ENCODE data around the gene MON1B. TPM values are rescaled to one million over a fixed set of nuclear protein-coding genes. Genes with fewer than 3 reads are reported as not detected.

Gene MON1B
- total RNA-seq, 1 experiment from 2014 or later = 49.1 TPM

DNA sequence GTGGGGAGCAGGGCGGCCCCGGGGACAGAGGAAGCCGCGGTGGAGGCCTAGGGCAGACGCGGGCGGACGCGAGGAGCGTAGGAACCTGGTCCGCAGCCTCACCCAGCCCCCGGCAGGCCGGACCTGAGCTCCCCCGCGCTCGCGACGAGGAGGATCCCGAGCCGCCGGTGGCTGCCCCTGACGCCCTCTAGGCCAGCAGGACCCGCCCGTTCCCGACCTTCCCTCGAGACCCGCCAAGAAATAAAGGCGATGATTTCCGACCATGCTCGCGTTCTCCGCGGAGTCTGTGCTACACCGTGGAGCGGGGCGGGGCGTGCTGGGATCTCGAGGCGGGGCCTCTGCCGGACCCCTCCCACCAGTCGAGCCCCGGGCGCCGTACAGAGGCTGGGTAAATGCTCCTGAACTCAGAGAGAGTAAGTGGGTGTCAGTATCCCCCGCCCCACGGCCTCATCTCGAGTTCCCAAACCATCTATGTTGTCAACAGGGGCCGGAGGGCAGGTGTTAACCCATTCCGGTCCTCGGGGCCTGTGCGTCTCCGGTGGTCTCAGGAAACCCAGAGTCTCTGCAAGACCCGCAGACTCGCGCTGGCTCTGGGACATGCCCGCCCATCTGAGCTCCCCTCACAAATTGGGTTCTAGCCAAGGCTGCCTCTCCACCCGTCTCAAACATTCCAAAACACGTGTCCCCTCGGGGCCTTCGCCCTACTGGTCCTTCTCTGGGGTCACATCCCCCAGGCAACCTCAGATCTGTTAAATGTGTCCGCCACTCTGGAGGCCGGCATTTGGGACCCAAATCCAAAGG is 22.0 kb downstream of the MON1B start (continued):
- TF ChIP-seq, protein P1, sequence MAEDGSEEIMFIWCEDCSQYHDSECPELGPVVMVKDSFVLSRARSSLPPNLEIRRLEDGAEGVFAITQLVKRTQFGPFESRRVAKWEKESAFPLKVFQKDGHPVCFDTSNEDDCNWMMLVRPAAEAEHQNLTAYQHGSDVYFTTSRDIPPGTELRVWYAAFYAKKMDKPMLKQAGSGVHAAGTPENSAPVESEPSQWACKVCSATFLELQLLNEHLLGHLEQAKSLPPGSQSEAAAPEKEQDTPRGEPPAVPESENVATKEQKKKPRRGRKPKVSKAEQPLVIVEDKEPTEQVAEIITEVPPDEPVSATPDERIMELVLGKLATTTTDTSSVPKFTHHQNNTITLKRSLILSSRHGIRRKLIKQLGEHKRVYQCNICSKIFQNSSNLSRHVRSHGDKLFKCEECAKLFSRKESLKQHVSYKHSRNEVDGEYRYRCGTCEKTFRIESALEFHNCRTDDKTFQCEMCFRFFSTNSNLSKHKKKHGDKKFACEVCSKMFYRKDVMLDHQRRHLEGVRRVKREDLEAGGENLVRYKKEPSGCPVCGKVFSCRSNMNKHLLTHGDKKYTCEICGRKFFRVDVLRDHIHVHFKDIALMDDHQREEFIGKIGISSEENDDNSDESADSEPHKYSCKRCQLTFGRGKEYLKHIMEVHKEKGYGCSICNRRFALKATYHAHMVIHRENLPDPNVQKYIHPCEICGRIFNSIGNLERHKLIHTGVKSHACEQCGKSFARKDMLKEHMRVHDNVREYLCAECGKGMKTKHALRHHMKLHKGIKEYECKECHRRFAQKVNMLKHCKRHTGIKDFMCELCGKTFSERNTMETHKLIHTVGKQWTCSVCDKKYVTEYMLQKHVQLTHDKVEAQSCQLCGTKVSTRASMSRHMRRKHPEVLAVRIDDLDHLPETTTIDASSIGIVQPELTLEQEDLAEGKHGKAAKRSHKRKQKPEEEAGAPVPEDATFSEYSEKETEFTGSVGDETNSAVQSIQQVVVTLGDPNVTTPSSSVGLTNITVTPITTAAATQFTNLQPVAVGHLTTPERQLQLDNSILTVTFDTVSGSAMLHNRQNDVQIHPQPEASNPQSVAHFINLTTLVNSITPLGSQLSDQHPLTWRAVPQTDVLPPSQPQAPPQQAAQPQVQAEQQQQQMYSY (CRISPR knock-in tag; IDR thresholded peaks at IDR 0.05) = no peak
- TF ChIP-seq, protein P2, sequence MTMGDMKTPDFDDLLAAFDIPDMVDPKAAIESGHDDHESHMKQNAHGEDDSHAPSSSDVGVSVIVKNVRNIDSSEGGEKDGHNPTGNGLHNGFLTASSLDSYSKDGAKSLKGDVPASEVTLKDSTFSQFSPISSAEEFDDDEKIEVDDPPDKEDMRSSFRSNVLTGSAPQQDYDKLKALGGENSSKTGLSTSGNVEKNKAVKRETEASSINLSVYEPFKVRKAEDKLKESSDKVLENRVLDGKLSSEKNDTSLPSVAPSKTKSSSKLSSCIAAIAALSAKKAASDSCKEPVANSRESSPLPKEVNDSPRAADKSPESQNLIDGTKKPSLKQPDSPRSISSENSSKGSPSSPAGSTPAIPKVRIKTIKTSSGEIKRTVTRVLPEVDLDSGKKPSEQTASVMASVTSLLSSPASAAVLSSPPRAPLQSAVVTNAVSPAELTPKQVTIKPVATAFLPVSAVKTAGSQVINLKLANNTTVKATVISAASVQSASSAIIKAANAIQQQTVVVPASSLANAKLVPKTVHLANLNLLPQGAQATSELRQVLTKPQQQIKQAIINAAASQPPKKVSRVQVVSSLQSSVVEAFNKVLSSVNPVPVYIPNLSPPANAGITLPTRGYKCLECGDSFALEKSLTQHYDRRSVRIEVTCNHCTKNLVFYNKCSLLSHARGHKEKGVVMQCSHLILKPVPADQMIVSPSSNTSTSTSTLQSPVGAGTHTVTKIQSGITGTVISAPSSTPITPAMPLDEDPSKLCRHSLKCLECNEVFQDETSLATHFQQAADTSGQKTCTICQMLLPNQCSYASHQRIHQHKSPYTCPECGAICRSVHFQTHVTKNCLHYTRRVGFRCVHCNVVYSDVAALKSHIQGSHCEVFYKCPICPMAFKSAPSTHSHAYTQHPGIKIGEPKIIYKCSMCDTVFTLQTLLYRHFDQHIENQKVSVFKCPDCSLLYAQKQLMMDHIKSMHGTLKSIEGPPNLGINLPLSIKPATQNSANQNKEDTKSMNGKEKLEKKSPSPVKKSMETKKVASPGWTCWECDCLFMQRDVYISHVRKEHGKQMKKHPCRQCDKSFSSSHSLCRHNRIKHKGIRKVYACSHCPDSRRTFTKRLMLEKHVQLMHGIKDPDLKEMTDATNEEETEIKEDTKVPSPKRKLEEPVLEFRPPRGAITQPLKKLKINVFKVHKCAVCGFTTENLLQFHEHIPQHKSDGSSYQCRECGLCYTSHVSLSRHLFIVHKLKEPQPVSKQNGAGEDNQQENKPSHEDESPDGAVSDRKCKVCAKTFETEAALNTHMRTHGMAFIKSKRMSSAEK (CRISPR knock-in tag; IDR thresholded peaks at IDR 0.05; ENCODE audit: borderline replicate concordance) = no peak
- no peak for TF ChIP-seq SMAD4 (CRISPR knock-in tag; IDR thresholded peaks at IDR 0.05)
- no peak for TF ChIP-seq CREM (CRISPR knock-in tag; IDR thresholded peaks at IDR 0.05)
- no peak for TF ChIP-seq GRHL2 (CRISPR knock-in tag; IDR thresholded peaks at IDR 0.05; ENCODE audit: insufficient replicate concordance, severe bottlenecking)
- no peak for TF ChIP-seq RELA (CRISPR knock-in tag; IDR thresholded peaks at IDR 0.05; ENCODE audit: borderline replicate concordance)
- no peak; the same call in 1 of the 2 replicates for TF ChIP-seq TEAD1 (CRISPR knock-in tag; IDR thresholded peaks at IDR 0.05)
- no peak for TF ChIP-seq ZNF671 (CRISPR knock-in tag; IDR thresholded peaks at IDR 0.05)

DNA sequence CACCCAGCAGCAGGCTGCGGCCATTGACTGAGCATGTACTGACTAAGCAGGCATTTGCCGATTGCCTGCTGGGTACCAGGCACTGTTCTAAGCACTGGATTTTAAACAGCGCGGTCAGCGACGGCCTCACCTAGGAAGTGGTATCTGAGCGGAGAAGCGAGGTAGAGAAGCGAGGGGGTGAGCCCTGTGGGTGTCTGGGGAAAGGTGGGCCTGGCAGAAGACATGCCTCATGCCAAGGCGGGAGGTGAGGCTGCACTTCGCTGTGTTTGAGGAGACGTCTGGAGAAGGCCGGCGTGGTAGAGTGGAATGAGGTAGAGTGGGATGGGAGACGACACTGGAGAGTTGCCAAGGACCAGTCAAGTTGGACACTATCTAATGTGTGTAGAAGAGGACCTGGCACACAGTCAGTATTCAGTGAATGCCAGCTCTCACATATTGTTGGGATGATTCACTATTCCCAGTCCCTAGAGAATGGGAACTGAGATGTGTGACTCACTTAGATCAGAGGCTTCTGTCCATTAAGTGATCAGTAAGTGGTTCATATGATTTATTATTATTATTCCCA is 22.6 kb downstream of the MON1B start:
- H3K9me3 Mint-ChIP-seq = no peaks in the 10 kb centered on the region
- DNase-seq (ENCODE audit: low spot score) = no peak
- H3K27ac Mint-ChIP-seq = no peak overlapping the region; the same call in 1 of the 2 replicates
- peaks cover 7% of the 10 kb centered on the region for H3K27me3 Mint-ChIP-seq (ENCODE audit: low read depth)
- 0 out of 2 replicates have a peak, but pooled peaks cover 3% of the 10 kb centered on the region for H3K36me3 Mint-ChIP-seq
- ChIA-PET CTCF (interaction anchor here (2.6 kb wide), 1 partner anchor 10 kb away, joined by 16 read pairs; no protein-coding TSS in a partner anchor), POLR2A (interaction anchor here (2.1 kb wide), 1 partner anchor 23 kb away, joined by 5 read pairs; no protein-coding TSS in a partner anchor)
- no peak for ATAC-seq
- TF ChIP-seq, protein P3, sequence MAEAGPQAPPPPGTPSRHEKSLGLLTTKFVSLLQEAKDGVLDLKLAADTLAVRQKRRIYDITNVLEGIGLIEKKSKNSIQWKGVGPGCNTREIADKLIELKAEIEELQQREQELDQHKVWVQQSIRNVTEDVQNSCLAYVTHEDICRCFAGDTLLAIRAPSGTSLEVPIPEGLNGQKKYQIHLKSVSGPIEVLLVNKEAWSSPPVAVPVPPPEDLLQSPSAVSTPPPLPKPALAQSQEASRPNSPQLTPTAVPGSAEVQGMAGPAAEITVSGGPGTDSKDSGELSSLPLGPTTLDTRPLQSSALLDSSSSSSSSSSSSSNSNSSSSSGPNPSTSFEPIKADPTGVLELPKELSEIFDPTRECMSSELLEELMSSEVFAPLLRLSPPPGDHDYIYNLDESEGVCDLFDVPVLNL (CRISPR knock-in tag; IDR thresholded peaks at IDR 0.05; ENCODE audit: borderline replicate concordance, low read depth) = no peak
- TF ChIP-seq ZNF396 (CRISPR knock-in tag; IDR thresholded peaks at IDR 0.05; ENCODE audit: borderline replicate concordance) (no peak), ZNF423 (CRISPR knock-in tag; IDR thresholded peaks at IDR 0.05) (no peak), GRHL2 (CRISPR knock-in tag; IDR thresholded peaks at IDR 0.05; ENCODE audit: insufficient replicate concordance, severe bottlenecking) (no peak), ZNF138 (CRISPR knock-in tag; conservative IDR thresholded peaks at IDR 0.05) (no peak)
- TF ChIP-seq, protein P4, sequence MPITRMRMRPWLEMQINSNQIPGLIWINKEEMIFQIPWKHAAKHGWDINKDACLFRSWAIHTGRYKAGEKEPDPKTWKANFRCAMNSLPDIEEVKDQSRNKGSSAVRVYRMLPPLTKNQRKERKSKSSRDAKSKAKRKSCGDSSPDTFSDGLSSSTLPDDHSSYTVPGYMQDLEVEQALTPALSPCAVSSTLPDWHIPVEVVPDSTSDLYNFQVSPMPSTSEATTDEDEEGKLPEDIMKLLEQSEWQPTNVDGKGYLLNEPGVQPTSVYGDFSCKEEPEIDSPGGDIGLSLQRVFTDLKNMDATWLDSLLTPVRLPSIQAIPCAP (CRISPR knock-in tag; IDR thresholded peaks at IDR 0.05) = no peak
- TF ChIP-seq, protein P5, sequence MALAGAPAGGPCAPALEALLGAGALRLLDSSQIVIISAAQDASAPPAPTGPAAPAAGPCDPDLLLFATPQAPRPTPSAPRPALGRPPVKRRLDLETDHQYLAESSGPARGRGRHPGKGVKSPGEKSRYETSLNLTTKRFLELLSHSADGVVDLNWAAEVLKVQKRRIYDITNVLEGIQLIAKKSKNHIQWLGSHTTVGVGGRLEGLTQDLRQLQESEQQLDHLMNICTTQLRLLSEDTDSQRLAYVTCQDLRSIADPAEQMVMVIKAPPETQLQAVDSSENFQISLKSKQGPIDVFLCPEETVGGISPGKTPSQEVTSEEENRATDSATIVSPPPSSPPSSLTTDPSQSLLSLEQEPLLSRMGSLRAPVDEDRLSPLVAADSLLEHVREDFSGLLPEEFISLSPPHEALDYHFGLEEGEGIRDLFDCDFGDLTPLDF (CRISPR knock-in tag; IDR thresholded peaks at IDR 0.05) = no peak
- H3K4me3 Mint-ChIP-seq = peak overlapping the region; percentile 74
- peaks cover 20% of the 10 kb centered on the region for H3K4me1 Mint-ChIP-seq

Data from WTC11 (cell line).